NCI-H2029 treated with DMSO at 0.1 percent for 48 hours (cell line): ENCODE results near the gene PLEKHO1.

ENCODE experiments used
- DNase-seq: peaks from one replicate; lab custom pipeline; 2025; lab: John Stamatoyannopoulos, UW

The PLEKHO1 gene

GRCh38 chr1:150150133-150151021 lies 661 bp downstream of the PLEKHO1 start:
- DNase-seq = no peak

DNA sequence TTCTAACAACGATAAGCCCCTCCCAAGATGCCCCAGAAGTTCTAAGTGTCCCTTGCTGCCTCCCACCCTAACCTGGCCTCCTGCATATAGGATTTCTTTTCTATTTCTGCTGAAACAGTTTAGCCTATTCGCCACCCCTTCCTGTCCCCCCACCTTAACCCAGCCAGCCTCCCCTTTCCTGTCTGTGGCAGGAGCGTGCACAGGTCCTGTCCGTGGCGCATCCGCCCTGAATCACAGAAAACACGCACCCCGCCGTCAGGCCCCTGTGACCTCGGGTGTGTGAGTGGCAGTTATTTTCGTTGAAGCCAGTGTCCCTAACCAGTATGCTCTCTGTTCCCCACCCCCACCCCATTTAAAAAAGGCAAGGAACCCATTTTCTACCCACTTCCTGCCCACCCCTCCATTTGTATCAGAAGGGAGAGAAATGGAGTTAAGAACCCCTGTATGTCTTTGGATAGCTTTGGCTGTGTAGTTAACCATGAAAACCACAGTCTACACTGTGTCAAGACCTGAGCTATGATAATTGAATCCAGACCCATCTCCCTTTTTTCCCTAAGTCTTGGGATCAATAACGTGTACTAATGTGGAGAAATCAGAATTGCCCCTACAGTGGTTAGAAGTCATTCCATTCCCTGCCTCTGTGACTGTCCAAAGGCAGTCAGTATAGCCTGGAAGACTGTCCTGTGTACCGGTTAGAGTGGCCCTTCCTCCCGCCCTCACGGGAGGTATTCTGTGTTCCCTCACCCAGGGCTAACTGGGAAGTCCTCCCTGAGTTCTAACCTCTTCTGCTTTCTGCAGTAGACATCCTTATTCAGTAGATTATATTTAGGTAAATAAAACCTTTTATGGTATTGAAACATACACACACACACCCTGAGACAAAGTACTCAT lies 1.8 kb downstream of the PLEKHO1 start:
- DNase-seq = no peak

GRCh38 chr1:150152182-150152536 lies 2.4 kb downstream of the PLEKHO1 start:
- no peak for DNase-seq

- DNase-seq = no peak
These were observed 3.2 kb downstream of the PLEKHO1 start for GRCh38 chr1:150152772-150153456.

GRCh38 chr1:150154143-150154542 lies 4.4 kb downstream of the PLEKHO1 start:
- no peak for DNase-seq

DNA sequence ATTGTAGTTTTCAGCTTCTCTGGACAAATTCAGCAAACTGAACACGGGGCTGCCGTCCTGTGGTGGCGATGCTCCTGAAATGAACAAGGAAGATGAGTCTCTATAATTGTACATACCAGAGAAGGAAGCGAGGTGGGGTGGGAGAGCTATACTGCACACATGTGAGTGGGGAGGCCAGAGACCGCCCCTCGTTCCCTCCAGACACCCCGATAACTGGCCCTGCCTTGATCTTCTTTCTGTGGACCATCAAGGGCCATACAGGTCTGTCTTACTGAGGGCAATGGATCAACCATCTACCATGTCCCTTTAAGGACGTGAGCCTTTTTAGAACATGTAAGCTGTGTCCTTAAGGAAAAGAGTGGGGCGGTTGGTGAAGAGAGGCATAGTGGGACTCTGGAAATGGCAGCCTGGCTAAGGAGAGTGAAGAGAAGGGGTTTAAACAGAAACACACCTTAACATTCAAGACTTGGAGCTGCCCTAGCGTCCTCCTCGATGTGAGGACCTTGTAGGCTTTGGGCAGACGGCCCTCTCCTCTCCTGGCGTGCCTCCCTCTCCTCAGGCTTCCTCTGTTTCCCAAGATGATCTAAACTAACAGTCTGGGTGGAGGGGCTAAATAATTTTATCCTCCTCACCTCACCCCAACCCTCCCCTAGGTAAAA lies 5.8 kb downstream of the PLEKHO1 start:
- no peak for DNase-seq

GRCh38 chr1:150156868-150157603 lies 7.3 kb downstream of the PLEKHO1 start:
- no peak for DNase-seq

GRCh38 chr1:150159550-150159949 lies 9.8 kb downstream of the PLEKHO1 start:
- no peak for DNase-seq

DNA sequence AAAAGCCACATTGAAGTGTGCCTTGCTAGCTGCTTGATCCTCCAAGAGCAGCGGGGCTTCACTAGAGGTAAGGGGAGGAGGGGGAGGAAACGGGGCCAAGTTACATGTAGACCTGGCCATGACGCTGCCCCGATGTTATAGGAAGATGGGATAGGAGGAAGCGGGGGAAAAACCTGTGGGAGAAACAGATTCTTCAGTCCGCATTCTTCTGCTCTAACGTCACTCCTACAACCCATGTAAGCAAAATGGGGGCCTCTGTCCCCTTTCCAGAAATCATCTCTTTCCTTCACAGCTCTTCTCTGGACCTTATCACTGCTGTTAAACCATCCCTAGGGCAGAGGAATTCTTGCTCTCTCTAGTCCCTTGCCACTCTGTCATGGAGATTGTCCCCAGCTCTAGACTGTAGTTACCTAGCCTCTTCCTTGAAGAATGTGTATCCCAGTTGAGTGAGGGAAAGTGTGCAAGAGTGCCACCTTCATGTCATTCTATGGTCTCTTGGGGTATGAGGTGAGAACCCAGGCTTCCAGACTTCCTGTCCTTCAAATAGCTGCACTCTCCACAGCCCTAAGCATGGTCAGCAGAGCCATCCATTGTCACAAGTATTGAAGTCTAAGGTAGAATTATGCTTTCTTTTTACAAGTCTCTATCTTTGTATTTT lies 11.4 kb downstream of the PLEKHO1 start:
- DNase-seq = no peak

- DNase-seq = no peak
These were observed 12.2 kb downstream of the PLEKHO1 start for GRCh38 chr1:150161747-150162581.

- no peak for DNase-seq
These were observed 12.8 kb downstream of the PLEKHO1 start for GRCh38 chr1:150162582-150162861.

GRCh38 chr1:150162862-150163706 lies 13.4 kb downstream of the PLEKHO1 start:
- DNase-seq = peak; percentile 88

GRCh38 chr1:150164224-150164623 lies 14.5 kb downstream of the PLEKHO1 start:
- no peak for DNase-seq

DNA sequence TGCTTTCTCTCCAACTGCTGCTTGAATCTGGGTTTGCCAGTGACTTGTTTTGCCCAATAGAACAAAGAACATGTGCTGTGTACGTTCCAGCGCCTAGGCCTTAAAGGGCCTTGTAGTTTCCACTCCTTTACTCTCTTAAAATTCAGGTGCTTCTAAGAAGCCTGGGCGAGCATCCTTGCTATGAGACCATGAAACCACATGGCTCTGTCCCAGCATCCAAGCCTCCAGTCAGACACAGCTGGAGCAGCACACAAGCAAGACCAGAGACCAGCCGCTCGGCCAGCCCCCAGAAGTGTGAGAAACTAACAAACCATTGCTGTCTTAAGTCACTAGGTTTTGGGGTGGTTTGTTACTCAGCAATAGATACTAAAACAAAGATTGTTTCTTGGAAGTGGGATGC lies 15.1 kb downstream of the PLEKHO1 start:
- no peak for DNase-seq

DNA sequence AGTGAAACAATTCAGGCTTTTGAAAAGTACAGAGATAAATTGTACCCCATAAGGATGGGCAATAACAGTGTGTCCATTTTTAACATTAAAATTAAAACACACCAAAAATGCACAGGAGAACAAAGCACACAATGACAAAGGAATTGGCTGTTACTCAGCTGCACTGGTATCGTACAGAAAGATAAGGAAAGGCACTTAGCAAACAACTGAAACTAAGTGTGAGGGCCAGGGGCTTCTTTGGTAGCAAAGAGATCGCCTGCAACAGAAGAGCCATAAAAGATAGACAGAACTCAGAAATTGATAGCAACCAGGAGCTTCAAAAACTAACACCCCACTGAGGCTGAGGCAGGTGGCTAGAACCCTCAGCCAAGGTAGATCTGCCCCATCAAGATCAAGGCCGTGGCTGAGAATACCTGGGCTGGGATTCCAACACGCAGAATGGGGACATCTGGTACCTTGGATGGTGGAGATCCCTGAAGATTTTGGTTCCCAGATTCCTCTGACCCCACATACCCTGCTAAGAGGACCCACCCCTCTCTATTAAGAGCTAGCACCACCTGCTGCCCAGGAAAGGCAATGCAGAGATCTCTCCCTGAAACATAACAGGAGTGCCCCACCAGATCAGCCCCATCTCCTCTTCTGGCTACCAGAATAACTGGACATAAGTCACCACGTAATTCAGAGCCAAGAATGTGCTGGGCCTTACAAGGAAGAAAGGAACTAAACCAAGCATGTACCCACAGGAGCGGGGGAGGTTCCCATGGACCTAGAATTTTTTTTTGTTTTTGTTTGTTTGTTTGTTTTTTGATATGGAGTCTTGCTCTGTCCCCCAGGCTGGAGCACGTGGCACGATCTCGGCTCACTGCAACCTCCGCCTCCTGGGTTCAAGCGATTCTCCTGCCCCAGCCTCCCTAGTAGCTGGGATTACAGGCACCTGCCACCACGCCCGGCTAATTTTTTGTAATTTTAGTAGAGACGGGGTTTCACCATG lies 16.2 kb downstream of the PLEKHO1 start:
- DNase-seq = peak; percentile 19

- DNase-seq = no peak
These were observed 19.4 kb downstream of the PLEKHO1 start for GRCh38 chr1:150168960-150169601.

GRCh38 chr1:150171801-150172200 lies 22.1 kb downstream of the PLEKHO1 start:
- no peak for DNase-seq
